B cell (primary cell): ENCODE measurements around the gene MNT. TPM values are rescaled to one million over a fixed set of nuclear protein-coding genes. Genes with fewer than 3 reads are reported as not detected.

Experiments used
- ATAC-seq: fragments of 200-7000 bp; cut with Tn5 transposase; one replicate; pipeline ENCODE4 v1.10.0; 2021; ENCODE audit warnings: low read depth, mild to moderate bottlenecking, moderate number of reproducible peaks, moderate library complexity
- CTCF ChIA-PET: fragments of 350-600 bp; sonication (Branson Sonifier 250); formaldehyde crosslinking; loops from one replicate; lab custom pipeline; 2021; ENCODE audit warnings: antibody characterized with exemption, inconsistent platforms; lab: Charles Lee
- POLR2A ChIA-PET: fragments of 350-600 bp; sonication (Branson Sonifier 250); formaldehyde crosslinking; loops from one replicate; lab custom pipeline; 2021; ENCODE audit warnings: antibody characterized with exemption; lab: Charles Lee
- DNase-seq: peaks from one replicate; pipeline ENCODE4 v3.0.0; 2013
- H2AFZ ChIP-seq: 2 replicates; pipeline ENCODE4 v1.6.1; 2012; ENCODE audit warnings: mild to moderate bottlenecking, low read depth, low read length; ENCODE audit not compliant: insufficient read depth, poor library complexity, severe bottlenecking
- H3K27ac ChIP-seq, 2 donors: 1 replicate in 1 of 2; 2 replicates in 1 of 2; pipeline ENCODE4 v1.5.1; 2012 to 2013; ENCODE audit warnings: low read length in 2 of 2, mild to moderate bottlenecking in 2 of 2, moderate library complexity in 1 of 2
- H3K27me3 ChIP-seq, 4 experiments: fragments of 200-600 bp in 1 of 4; sonication (generic) in 1 of 4; replicated peaks in 1 of 4; 1 replicate in 2 of 4; 2 replicates in 2 of 4; pipeline versions ENCODE4 v1.6.1 to v1.7.0; 2013 to 2016; ENCODE audit warnings: low read length in 3 of 4, mild to moderate bottlenecking in 2 of 4, mixed read lengths in 1 of 4, moderate library complexity in 1 of 4; ENCODE audit not compliant: insufficient read depth in 4 of 4, control insufficient read depth in 3 of 4; ENCODE audit errors: control extremely low read depth in 1 of 4
- H3K36me3 ChIP-seq, 2 experiments: replicated peaks in 1 of 2; 1 replicate in 1 of 2; 2 replicates in 1 of 2; pipeline versions ENCODE4 v1.6.1 to v1.7.1; 2013; ENCODE audit warnings: low read length in 1 of 2; ENCODE audit not compliant: insufficient read depth in 2 of 2, control insufficient read depth in 1 of 2; ENCODE audit errors: control extremely low read depth in 1 of 2, extremely low read depth in 1 of 2
- H3K4me1 ChIP-seq, 2 donors: fragments of 200-600 bp in 1 of 2; sonication (generic) in 1 of 2; 1 replicate in 1 of 2; 2 replicates in 1 of 2; pipeline versions ENCODE4 v1.5.1 to v1.6.1; 2013 to 2017; ENCODE audit warnings: low read length in 2 of 2; ENCODE audit not compliant: control insufficient read depth in 2 of 2, insufficient read depth in 2 of 2
- H3K4me2 ChIP-seq: replicated peaks from 2 replicates; pipeline ENCODE3; 2012; ENCODE audit warnings: mild to moderate bottlenecking, low read depth, low read length; ENCODE audit not compliant: poor library complexity, severe bottlenecking
- H3K4me3 ChIP-seq, 5 experiments: fragments of 200-600 bp in 1 of 5; sonication (generic) in 1 of 5; 1 replicate in 3 of 5; 2 replicates in 2 of 5; pipeline versions ENCODE4 v1.5.1 to v1.7.0; 2011 to 2016; ENCODE audit warnings: low read length in 4 of 5, mild to moderate bottlenecking in 4 of 5, low read depth in 2 of 5, control low read depth in 1 of 5, moderate library complexity in 1 of 5; ENCODE audit not compliant: insufficient read depth in 1 of 5; ENCODE audit errors: control extremely low read depth in 1 of 5, extremely low read depth in 1 of 5
- H3K79me2 ChIP-seq: fragments of 200-600 bp; sonication (generic); one replicate; pipeline ENCODE4 v1.6.0; 2016; ENCODE audit warnings: low read length; ENCODE audit not compliant: control insufficient read depth, insufficient read depth
- H3K9ac ChIP-seq: fragments of 200-600 bp; sonication (generic); 2 replicates; pipeline ENCODE4 v1.6.1; 2017; ENCODE audit warnings: mild to moderate bottlenecking, low read length, moderate library complexity
- H3K9me3 ChIP-seq, 3 donors: one replicate each; pipeline versions ENCODE4 v1.6.1 to v1.7.1; 2013; ENCODE audit warnings: low read length in 2 of 3; ENCODE audit not compliant: control insufficient read depth in 2 of 3, insufficient read depth in 1 of 3; ENCODE audit errors: control extremely low read depth in 1 of 3
- H4K20me1 ChIP-seq: 2 replicates; pipeline ENCODE4 v1.6.0; 2012; ENCODE audit warnings: mild to moderate bottlenecking, low read length; ENCODE audit not compliant: insufficient read depth, control insufficient read depth, poor library complexity, severe bottlenecking
- H3K27ac Mint-ChIP-seq: one replicate; pipeline ENCODE4 v1.8.0; 2021; ENCODE audit warnings: mixed read lengths
- H3K27me3 Mint-ChIP-seq: one replicate; pipeline ENCODE4 v1.8.0; 2021; ENCODE audit warnings: mixed read lengths
- H3K4me1 Mint-ChIP-seq: one replicate; pipeline ENCODE4 v1.8.0; 2021; ENCODE audit warnings: mixed read lengths
- H3K4me3 Mint-ChIP-seq: one replicate; pipeline ENCODE4 v1.8.0; 2021; ENCODE audit warnings: mixed read lengths
- H3K9me3 Mint-ChIP-seq: one replicate; pipeline ENCODE4 v1.8.0; 2022; ENCODE audit warnings: mixed read lengths; ENCODE audit not compliant: insufficient read depth
- EZH2 ChIP-seq: IDR thresholded peaks from 2 replicates; pipeline ENCODE4 v1.6.1; 2012; ENCODE audit warnings: borderline replicate concordance, low read depth, mild to moderate bottlenecking, moderate library complexity, low read length; ENCODE audit not compliant: insufficient read depth, poor library complexity, severe bottlenecking
- WGBS: methylation state at CpG from one replicate; pipeline ENCODE4 v1.1.5; 2013; ENCODE audit warnings: missing lambda C conversion rate; ENCODE audit not compliant: insufficient coverage; 5-methylcytosine and 5-hydroxymethylcytosine counted together
- intact Hi-C: fragments of 100-400 bp; cut with micrococcal nuclease; formaldehyde crosslinking; loops from one replicate; pipeline ENCODE4 v1.10.0; 2022
- polyA plus RNA-seq: library from polyadenylated mRNA; depleted of rRNA; stranded (reverse); fragments of >200 nt; gene quantifications from 2 replicates; pipeline ENCODE4 v1.2.3, GENCODE V29; 2012
- total RNA-seq, 2 donors: library from RNA; stranded (reverse); fragments of 120-200 nt in 1 of 2; gene quantifications; 1 replicate in 1 of 2; 2 replicates in 1 of 2; pipeline versions ENCODE4 v1.2.3 to v1.2.4, GENCODE V29; 2013 to 2022
- TF ChIP-seq, protein P1 (sequence below): fragments of 200-600 bp; IDR thresholded peaks from one replicate; pipeline ENCODE4 v1.8.0; 2022; ENCODE audit warnings: antibody characterized with exemption, mild to moderate bottlenecking

The MNT gene
- total and polyA plus RNA-seq, 2 donors (not counting 1 experiment from before 2014, with no cell fraction given): 20.0 to 68.5 TPM

DNA sequence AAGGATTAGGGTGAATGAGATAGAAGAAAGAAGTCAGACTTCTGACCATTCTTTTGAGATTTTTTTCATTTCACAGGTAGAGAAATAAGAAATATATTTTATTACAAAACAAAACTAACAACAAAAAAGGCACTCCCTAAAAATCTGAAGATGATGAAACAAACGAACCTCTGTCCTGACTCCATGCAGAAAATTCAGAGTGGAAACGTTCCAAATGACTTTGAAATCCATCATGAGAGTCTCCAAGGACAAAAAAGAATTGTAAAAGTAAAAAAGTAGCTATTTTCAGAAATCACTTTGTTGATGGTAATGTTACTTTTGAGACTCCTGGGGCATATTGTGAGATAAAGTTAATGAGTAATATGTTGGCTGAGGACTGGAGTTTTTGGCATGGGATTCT is 26.4 kb upstream of the MNT start:
- Mint-ChIP-seq H3K4me3 (no peak overlapping the region), H3K4me1 (no peaks in the 10 kb centered on the region), H3K27me3 (no peaks in the 10 kb centered on the region), H3K27ac (no peak overlapping the region), H3K9me3 (no peaks in the 10 kb centered on the region)
- ATAC-seq (no peak), DNase-seq (no peak)
- TF ChIP-seq, protein P1, sequence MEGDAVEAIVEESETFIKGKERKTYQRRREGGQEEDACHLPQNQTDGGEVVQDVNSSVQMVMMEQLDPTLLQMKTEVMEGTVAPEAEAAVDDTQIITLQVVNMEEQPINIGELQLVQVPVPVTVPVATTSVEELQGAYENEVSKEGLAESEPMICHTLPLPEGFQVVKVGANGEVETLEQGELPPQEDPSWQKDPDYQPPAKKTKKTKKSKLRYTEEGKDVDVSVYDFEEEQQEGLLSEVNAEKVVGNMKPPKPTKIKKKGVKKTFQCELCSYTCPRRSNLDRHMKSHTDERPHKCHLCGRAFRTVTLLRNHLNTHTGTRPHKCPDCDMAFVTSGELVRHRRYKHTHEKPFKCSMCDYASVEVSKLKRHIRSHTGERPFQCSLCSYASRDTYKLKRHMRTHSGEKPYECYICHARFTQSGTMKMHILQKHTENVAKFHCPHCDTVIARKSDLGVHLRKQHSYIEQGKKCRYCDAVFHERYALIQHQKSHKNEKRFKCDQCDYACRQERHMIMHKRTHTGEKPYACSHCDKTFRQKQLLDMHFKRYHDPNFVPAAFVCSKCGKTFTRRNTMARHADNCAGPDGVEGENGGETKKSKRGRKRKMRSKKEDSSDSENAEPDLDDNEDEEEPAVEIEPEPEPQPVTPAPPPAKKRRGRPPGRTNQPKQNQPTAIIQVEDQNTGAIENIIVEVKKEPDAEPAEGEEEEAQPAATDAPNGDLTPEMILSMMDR: no peak
- TF ChIP-seq EZH2: no peak
- Histone ChIP-seq H3K4me2 (no peak overlapping the region), H3K9me3 (no peaks in the 10 kb centered on the region), H2AFZ (no peak overlapping the region), H4K20me1 (peaks cover 9% of the 10 kb centered on the region), H3K9ac (no peak overlapping the region), H3K4me1 (no peaks in the 10 kb centered on the region), H3K27me3 (no peaks in the 10 kb centered on the region), H3K4me3 (no peak overlapping the region), H3K79me2 (peaks cover 2% of the 10 kb centered on the region), H3K27ac (no peak overlapping the region), H3K36me3 (peaks cover 0 to 3% of the 10 kb centered on the region in 2 experiments)
- intact Hi-C loops: no loop called here
- no CpG with 5 or more reads among the region's 2 CpGs for WGBS
- CTCF ChIA-PET: interaction anchor here (1.0 to 3.8 kb wide), 2 partner anchors 11 to 45 kb away, joined by 10 to 16 read pairs; no protein-coding TSS in a partner anchor
- POLR2A ChIA-PET: no interaction called here

- H3K4me3 ChIP-seq: no peak overlapping the region
- H3K9me3 Mint-ChIP-seq: no peaks in the 10 kb centered on the region
- POLR2A ChIA-PET: no interaction called here
- no peaks in the 10 kb centered on the region for H3K27me3 ChIP-seq
- WGBS: 100% methylated on average over 1 of the region's 6 CpGs
- H3K79me2 ChIP-seq: peaks cover 2% of the 10 kb centered on the region
- no peaks in the 10 kb centered on the region for H3K4me1 Mint-ChIP-seq
- H3K27me3 Mint-ChIP-seq: no peaks in the 10 kb centered on the region
- ATAC-seq (no peak), DNase-seq (no peak)
- peaks cover 9% of the 10 kb centered on the region for H4K20me1 ChIP-seq
- no peak overlapping the region for H3K27ac Mint-ChIP-seq
- H3K27ac ChIP-seq: no peak overlapping the region
- intact Hi-C loops: no loop called here
- no peak overlapping the region for H3K4me3 Mint-ChIP-seq
- CTCF ChIA-PET: interaction anchor here (3.3 kb wide), 1 partner anchor 41 kb away, joined by 16 read pairs; no protein-coding TSS in a partner anchor
- H3K4me1 ChIP-seq: no peaks in the 10 kb centered on the region
- H3K9ac ChIP-seq: no peak overlapping the region
- no peak overlapping the region for H2AFZ ChIP-seq
- H3K4me2 ChIP-seq: no peak overlapping the region
- H3K36me3 ChIP-seq: peaks cover 4 to 30% of the 10 kb centered on the region in 2 experiments
- TF ChIP-seq EZH2: no peak
- TF ChIP-seq, protein P1: no peak
- no peaks in the 10 kb centered on the region for H3K9me3 ChIP-seq
Observed at GRCh38 chr17:2423271-2423670, 22.4 kb upstream of the MNT start.
